Caco-2 (cell line): ENCODE data around the gene KIF14. TPM values are rescaled to one million over a fixed set of nuclear protein-coding genes. Genes with fewer than 3 reads are reported as not detected.

ENCODE experiments used
- BruUV-seq: library from RNA; stranded (reverse); fragments of 400-500 nt; replicated peaks from 2 replicates; lab custom pipeline; 2021; lab: Mats Ljungman, UMichigan
- CTCF ChIA-PET: fragments of 300-600 bp; sonication (Branson Sonifier 250); formaldehyde crosslinking; loops from one replicate; lab custom pipeline; 2022; ENCODE audit warnings: antibody characterized with exemption; lab: Charles Lee
- POLR2A ChIA-PET: fragments of 300-600 bp; sonication (Branson Sonifier 250); formaldehyde crosslinking; loops from one replicate; lab custom pipeline; 2022; ENCODE audit warnings: antibody characterized with exemption; lab: Charles Lee
- DNase-seq, 2 experiments: peaks; one replicate each; pipeline versions ENCODE4 v3.0.0 to v3.0.0-alpha.2; 2020 to 2022
- H3K27me3 ChIP-seq: replicated peaks from 2 replicates; pipeline ENCODE4 v1.6.0; 2011; ENCODE audit warnings: low read length; ENCODE audit not compliant: control insufficient read depth, insufficient read depth
- H3K36me3 ChIP-seq: 2 replicates; pipeline ENCODE4 v1.5.1; 2011; ENCODE audit warnings: low read length; ENCODE audit not compliant: control insufficient read depth, insufficient read depth
- H3K4me1 ChIP-seq: fragments of 250-450 bp; sonication (Bioruptor Pico); 2 replicates; pipeline ENCODE4 v1.5.1; 2020; ENCODE audit warnings: mild to moderate bottlenecking
- H3K4me3 ChIP-seq: 2 replicates; pipeline ENCODE4 v1.5.1; 2011; ENCODE audit warnings: low read depth, mild to moderate bottlenecking, control low read depth, low read length
- H3K9me3 ChIP-seq: fragments of 250-450 bp; sonication (Bioruptor Pico); 2 replicates; pipeline ENCODE4 v1.5.1; 2020; ENCODE audit warnings: mild to moderate bottlenecking, moderate library complexity
- H3K27ac Mint-ChIP-seq: one replicate; pipeline ENCODE4 v1.8.0; 2022; ENCODE audit warnings: mixed read lengths; ENCODE audit not compliant: unreplicated experiment
- H3K27me3 Mint-ChIP-seq: one replicate; pipeline ENCODE4 v1.8.0; 2022; ENCODE audit warnings: mixed read lengths; ENCODE audit not compliant: insufficient read depth, unreplicated experiment
- H3K36me3 Mint-ChIP-seq: one replicate; pipeline ENCODE4 v1.8.0; 2022; ENCODE audit warnings: mild to moderate bottlenecking, mixed read lengths; ENCODE audit not compliant: insufficient read depth, unreplicated experiment
- H3K4me1 Mint-ChIP-seq: one replicate; pipeline ENCODE4 v1.8.0; 2022; ENCODE audit warnings: low read depth, mixed read lengths; ENCODE audit not compliant: unreplicated experiment
- H3K4me3 Mint-ChIP-seq: one replicate; pipeline ENCODE4 v1.8.0; 2022; ENCODE audit warnings: mild to moderate bottlenecking, moderate library complexity, mixed read lengths; ENCODE audit not compliant: unreplicated experiment
- H3K9me3 Mint-ChIP-seq: one replicate; pipeline ENCODE4 v1.8.0; 2022; ENCODE audit warnings: mixed read lengths; ENCODE audit not compliant: unreplicated experiment
- CTCF ChIP-seq, 2 experiments: fragments of 200-600 bp in 1 of 2; IDR thresholded peaks; 1 replicate in 1 of 2; 2 replicates in 1 of 2; pipeline versions ENCODE4 v1.5.1 to v1.8.0; 2011 to 2022; ENCODE audit warnings: antibody characterized with exemption in 1 of 2, control low read depth in 1 of 2, inconsistent platforms in 1 of 2, low read depth in 1 of 2, low read length in 1 of 2, mild to moderate bottlenecking in 1 of 2, moderate library complexity in 1 of 2; ENCODE audit not compliant: insufficient read depth in 1 of 2, severe bottlenecking in 1 of 2, unreplicated experiment in 1 of 2
- intact Hi-C: fragments of 100-400 bp; cut with micrococcal nuclease; formaldehyde crosslinking; loops from one replicate; pipeline ENCODE4 v1.10.0; 2022; ENCODE audit not compliant: unreplicated experiment
- total RNA-seq: library from RNA; stranded (reverse); gene quantifications from 2 replicates; pipeline ENCODE4 v1.2.3, GENCODE V29; 2022

Gene KIF14
- total RNA-seq, 1 experiment from 2014 or later: 11.6 TPM

GRCh38 chr1:200535605-200536004 lies 84.9 kb downstream of the KIF14 start:
- no TSS peak for BruUV-seq
- Mint-ChIP-seq H3K9me3 (no peaks in the 10 kb centered on the region), H3K4me1 (no peaks in the 10 kb centered on the region), H3K4me3 (no peak overlapping the region), H3K27me3 (no peaks in the 10 kb centered on the region), H3K36me3 (no peaks in the 10 kb centered on the region), H3K27ac (no peak overlapping the region)
- no peaks in the 10 kb centered on the region for H3K36me3 ChIP-seq
- H3K9me3 ChIP-seq: no peaks in the 10 kb centered on the region; the same call in 1 of the 2 replicates
- H3K4me1 ChIP-seq: no peaks in the 10 kb centered on the region
- TF ChIP-seq CTCF (IDR thresholded peaks at IDR 0.05; ENCODE audit: insufficient read depth in 1 of 2, low read depth in 1 of 2, low read length in 1 of 2, severe bottlenecking in 1 of 2, unreplicated experiment in 1 of 2): no peak
- DNase-seq: peak in 1 of 2 experiments; percentile 9
- ChIA-PET CTCF (interaction anchor here (0.6 kb wide), 1 partner anchor 403 kb away, joined by 4 read pairs; no protein-coding TSS in a partner anchor), POLR2A (no interaction called here)
- no peak overlapping the region for H3K4me3 ChIP-seq
- no peaks in the 10 kb centered on the region for H3K27me3 ChIP-seq
- intact Hi-C loops: no loop called here

GRCh38 chr1:200530623-200531261 lies 89.8 kb downstream of the KIF14 start:
- H3K36me3 Mint-ChIP-seq: no peaks in the 10 kb centered on the region

More at GRCh38 chr1:200530623-200531261, 89.8 kb downstream of the KIF14 start:
- DNase-seq: no peak
- intact Hi-C loops: no loop called here
- POLR2A ChIA-PET: no interaction called here
- Mint-ChIP-seq H3K9me3 (no peaks in the 10 kb centered on the region), H3K27me3 (no peaks in the 10 kb centered on the region), H3K4me1 (no peaks in the 10 kb centered on the region), H3K27ac (no peak overlapping the region), H3K4me3 (no peak overlapping the region)
- no TSS peak for BruUV-seq
- no peak for TF ChIP-seq CTCF (IDR thresholded peaks at IDR 0.05; ENCODE audit: insufficient read depth in 1 of 2, low read depth in 1 of 2, low read length in 1 of 2, severe bottlenecking in 1 of 2, unreplicated experiment in 1 of 2)
- H3K4me1 ChIP-seq: no peaks in the 10 kb centered on the region
- no peaks in the 10 kb centered on the region; the same call in 1 of the 2 replicates for H3K9me3 ChIP-seq
- no peaks in the 10 kb centered on the region for H3K27me3 ChIP-seq
- H3K36me3 ChIP-seq: no peaks in the 10 kb centered on the region
- CTCF ChIA-PET: no interaction called here
- no peak overlapping the region for H3K4me3 ChIP-seq
